ENCODE data around the gene LILRA5.
"Not testable (repeated sequence)": the region's sequence is repeated elsewhere in the genome, so short reads cannot be mapped to it uniquely, and the experiment has no call there.

LILRA5 gene

DNA sequence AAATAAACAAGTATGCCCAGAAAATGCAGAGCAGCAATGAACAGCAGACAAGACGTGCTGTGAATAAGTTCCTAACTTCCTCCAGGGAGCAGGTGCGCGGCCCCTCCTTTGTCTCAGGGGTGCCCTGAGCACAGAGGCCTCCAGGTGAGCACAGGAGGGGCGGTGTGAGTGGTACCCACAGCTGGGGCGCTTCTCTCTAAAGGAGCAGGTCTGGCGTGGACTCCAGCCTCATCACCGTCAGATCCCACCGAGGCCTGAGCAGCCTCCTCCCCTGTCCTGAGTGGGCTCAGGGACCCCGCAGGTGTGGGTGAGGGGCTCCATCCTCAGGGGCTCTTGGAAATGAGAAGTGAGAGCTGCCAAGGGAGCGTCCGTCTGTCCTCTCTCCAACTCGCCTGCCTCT, 3.2 kb downstream of the LILRA5 start:
- H3K9me3 ChIP-seq (ENCODE audit: control insufficient read depth, low read length) = no peaks in the 10 kb centered on the region
- H3K4me3 ChIP-seq (ENCODE audit: insufficient read depth, low read depth, low read length) = no peak overlapping the region
- H3K27me3 ChIP-seq (ENCODE audit: control insufficient read depth, insufficient read depth, low read length, poor library complexity, severe bottlenecking) = no peaks in the 10 kb centered on the region
- H3K27ac ChIP-seq (ENCODE audit: insufficient read depth, low read depth, low read length, poor library complexity, severe bottlenecking) = no peak overlapping the region
- WGBS, 2 experiments = 77 to 81% methylated on average over 12 of the region's 12 CpGs
- H3K4me1 ChIP-seq (ENCODE audit: control insufficient read depth, insufficient read depth, low read length) = no peaks in the 10 kb centered on the region
- H3K36me3 ChIP-seq (ENCODE audit: control insufficient read depth, insufficient read depth, low read length) = no peaks in the 10 kb centered on the region

DNA sequence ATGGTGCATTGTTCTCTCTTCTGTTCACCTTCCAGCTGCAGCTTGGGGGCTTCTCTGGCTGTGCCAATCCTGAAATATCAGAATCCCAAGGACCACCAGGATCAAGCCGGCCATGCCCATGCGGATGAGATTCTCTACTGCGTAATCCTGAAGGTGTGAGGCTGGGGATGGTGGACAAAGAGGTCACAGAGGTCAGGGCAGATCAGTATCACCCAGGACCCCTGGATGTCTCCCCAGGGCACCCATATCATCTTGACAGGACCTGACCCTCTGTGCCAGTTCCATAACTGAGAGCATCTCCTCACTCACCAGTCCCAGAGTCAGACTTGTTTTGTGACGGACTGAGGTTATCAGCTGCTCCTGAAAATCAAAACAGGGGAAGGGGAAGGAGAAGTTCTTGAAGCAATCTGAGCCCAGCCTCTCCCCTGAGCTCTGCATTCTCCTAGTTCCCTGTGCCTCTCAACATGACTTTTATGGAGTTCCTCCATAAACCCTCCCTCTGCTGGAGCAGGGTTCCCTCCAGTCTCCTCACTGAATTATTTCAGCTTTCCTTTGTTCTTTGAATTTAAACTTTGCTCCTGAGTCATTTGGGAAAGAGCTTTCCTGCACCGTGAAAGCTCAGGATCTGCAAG, 5.5 kb downstream of the LILRA5 start:
- Histone ChIP-seq H3K27me3 (ENCODE audit: control insufficient read depth, insufficient read depth, low read length, poor library complexity, severe bottlenecking) (no peaks in the 10 kb centered on the region), H3K27ac (ENCODE audit: insufficient read depth, low read depth, low read length, poor library complexity, severe bottlenecking) (no peak overlapping the region), H3K4me1 (ENCODE audit: control insufficient read depth, insufficient read depth, low read length) (no peaks in the 10 kb centered on the region), H3K9me3 (ENCODE audit: control insufficient read depth, low read length) (no peaks in the 10 kb centered on the region), H3K4me3 (ENCODE audit: insufficient read depth, low read depth, low read length) (no peak overlapping the region), H3K36me3 (ENCODE audit: control insufficient read depth, insufficient read depth, low read length) (no peaks in the 10 kb centered on the region)
- WGBS, 2 experiments = 86 to 90% methylated on average over 5 of the region's 5 CpGs

DNA sequence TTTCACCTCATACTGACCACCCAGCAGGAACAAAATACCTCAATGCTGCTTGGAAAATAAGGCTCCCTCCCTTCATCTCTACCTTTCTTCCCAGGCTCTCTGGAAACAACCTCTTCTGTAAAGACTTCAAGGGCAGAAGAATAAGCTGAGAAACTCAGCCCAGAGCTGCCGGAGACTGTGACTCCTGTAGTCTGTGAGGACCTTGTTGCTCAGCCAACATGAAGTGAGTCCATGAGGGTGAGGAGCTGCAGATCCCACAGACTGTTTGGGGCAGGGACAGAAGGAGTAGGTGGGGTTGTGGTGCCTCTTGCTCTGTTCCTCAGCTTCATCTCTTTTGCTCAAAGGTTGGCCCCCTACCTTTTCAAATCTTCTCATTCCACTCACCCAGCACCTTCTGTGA, 7.8 kb downstream of the LILRA5 start:
- no peak overlapping the region for H3K27ac ChIP-seq (ENCODE audit: insufficient read depth, low read depth, low read length, poor library complexity, severe bottlenecking)
- H3K27me3 ChIP-seq (ENCODE audit: control insufficient read depth, insufficient read depth, low read length, poor library complexity, severe bottlenecking) = no peaks in the 10 kb centered on the region
- no peaks in the 10 kb centered on the region for H3K4me1 ChIP-seq (ENCODE audit: control insufficient read depth, insufficient read depth, low read length)
- no peaks in the 10 kb centered on the region for H3K36me3 ChIP-seq (ENCODE audit: control insufficient read depth, insufficient read depth, low read length)
- H3K9me3 ChIP-seq (ENCODE audit: control insufficient read depth, low read length) = no peaks in the 10 kb centered on the region
- no peak overlapping the region for H3K4me3 ChIP-seq (ENCODE audit: insufficient read depth, low read depth, low read length)
- WGBS, 2 experiments = 83 to 90% methylated on average over 1 of the region's 1 CpG

DNA sequence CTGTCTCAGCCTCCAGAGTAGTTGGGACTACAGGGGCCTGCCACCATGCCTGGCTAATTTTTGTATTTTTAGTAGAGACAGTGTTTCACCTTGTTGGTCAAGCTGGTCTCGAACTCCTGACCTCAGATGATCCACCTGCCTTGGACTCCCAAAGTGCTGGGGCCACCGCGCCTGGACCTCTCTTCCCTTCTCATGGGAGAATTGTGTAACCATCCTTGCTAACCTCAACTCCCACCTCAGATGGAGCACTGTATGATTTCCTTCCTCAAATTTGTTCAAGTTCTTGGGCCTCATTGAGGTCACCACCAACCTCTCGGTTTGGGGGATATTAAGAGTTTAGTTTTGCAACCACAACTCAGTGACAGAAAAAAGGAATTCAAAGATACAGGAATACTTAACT, 10.7 kb downstream of the LILRA5 start:
- H3K27me3 ChIP-seq (ENCODE audit: control insufficient read depth, insufficient read depth, low read length, poor library complexity, severe bottlenecking) = peaks cover 14% of the 10 kb centered on the region
- H3K4me1 ChIP-seq (ENCODE audit: control insufficient read depth, insufficient read depth, low read length) = no peaks in the 10 kb centered on the region
- WGBS, 2 experiments = 77 to 85% methylated on average over 4 of the region's 4 CpGs
- H3K36me3 ChIP-seq (ENCODE audit: control insufficient read depth, insufficient read depth, low read length) = no peaks in the 10 kb centered on the region
- no peak overlapping the region for H3K4me3 ChIP-seq (ENCODE audit: insufficient read depth, low read depth, low read length)
- no peaks in the 10 kb centered on the region for H3K9me3 ChIP-seq (ENCODE audit: control insufficient read depth, low read length)
- no peak overlapping the region for H3K27ac ChIP-seq (ENCODE audit: insufficient read depth, low read depth, low read length, poor library complexity, severe bottlenecking)

DNA sequence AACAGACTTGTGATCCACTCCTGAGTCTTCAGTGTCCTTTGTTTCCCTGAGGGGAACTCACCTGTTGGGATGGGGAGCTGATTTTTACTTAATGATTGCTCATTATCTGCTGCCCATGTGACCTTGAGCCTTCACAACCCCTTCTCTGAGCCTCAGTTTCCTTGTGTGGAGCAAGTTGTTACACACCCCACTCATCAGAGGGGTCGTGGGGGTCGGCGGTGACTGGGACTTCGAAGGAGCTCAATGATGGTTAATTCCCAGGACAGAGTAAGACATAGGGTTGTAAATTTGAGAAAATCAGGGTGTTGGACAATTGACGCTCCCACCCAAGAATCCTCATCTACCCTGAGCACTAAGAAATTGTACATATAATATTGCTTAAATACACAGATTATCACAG, 13.5 kb downstream of the LILRA5 start:
- H3K4me3 ChIP-seq (ENCODE audit: insufficient read depth, low read depth, low read length) = no peak overlapping the region
- no peaks in the 10 kb centered on the region for H3K36me3 ChIP-seq (ENCODE audit: control insufficient read depth, insufficient read depth, low read length)
- peaks cover 14% of the 10 kb centered on the region for H3K27me3 ChIP-seq (ENCODE audit: control insufficient read depth, insufficient read depth, low read length, poor library complexity, severe bottlenecking)
- no peak overlapping the region for H3K27ac ChIP-seq (ENCODE audit: insufficient read depth, low read depth, low read length, poor library complexity, severe bottlenecking)
- H3K4me1 ChIP-seq (ENCODE audit: control insufficient read depth, insufficient read depth, low read length) = no peaks in the 10 kb centered on the region
- 89 to 90% methylated on average over 4 to 5 of the region's 5 CpGs for WGBS, 2 experiments
- no peaks in the 10 kb centered on the region for H3K9me3 ChIP-seq (ENCODE audit: control insufficient read depth, low read length)

DNA sequence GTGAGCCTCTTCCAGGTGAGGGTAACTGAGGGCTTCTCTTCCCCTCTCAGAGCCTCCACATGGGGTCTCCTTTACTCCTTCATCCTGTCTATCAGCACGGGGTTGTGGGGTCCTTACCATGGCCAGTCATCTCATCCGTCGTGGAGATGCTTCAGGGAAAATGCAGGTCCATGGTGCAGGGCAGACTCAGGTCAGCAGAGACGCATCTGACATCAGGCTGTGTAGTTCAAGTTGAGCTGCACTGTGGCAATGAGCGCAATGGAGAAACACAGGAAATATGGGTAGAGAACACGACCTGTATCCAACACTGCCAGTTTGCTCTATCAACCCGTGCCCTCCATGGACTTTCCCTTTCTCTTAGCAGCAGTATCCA, 13.9 kb downstream of the LILRA5 start:
- no peak overlapping the region for H3K27ac ChIP-seq (ENCODE audit: insufficient read depth, low read depth, low read length, poor library complexity, severe bottlenecking)
- H3K4me3 ChIP-seq (ENCODE audit: insufficient read depth, low read depth, low read length) = no peak overlapping the region
- H3K9me3 ChIP-seq (ENCODE audit: control insufficient read depth, low read length) = no peaks in the 10 kb centered on the region
- peaks cover 14% of the 10 kb centered on the region for H3K27me3 ChIP-seq (ENCODE audit: control insufficient read depth, insufficient read depth, low read length, poor library complexity, severe bottlenecking)
- H3K36me3 ChIP-seq (ENCODE audit: control insufficient read depth, insufficient read depth, low read length) = no peaks in the 10 kb centered on the region
- 62% methylated on average over 7 of the region's 7 CpGs for WGBS, 2 experiments
- H3K4me1 ChIP-seq (ENCODE audit: control insufficient read depth, insufficient read depth, low read length) = no peaks in the 10 kb centered on the region

DNA sequence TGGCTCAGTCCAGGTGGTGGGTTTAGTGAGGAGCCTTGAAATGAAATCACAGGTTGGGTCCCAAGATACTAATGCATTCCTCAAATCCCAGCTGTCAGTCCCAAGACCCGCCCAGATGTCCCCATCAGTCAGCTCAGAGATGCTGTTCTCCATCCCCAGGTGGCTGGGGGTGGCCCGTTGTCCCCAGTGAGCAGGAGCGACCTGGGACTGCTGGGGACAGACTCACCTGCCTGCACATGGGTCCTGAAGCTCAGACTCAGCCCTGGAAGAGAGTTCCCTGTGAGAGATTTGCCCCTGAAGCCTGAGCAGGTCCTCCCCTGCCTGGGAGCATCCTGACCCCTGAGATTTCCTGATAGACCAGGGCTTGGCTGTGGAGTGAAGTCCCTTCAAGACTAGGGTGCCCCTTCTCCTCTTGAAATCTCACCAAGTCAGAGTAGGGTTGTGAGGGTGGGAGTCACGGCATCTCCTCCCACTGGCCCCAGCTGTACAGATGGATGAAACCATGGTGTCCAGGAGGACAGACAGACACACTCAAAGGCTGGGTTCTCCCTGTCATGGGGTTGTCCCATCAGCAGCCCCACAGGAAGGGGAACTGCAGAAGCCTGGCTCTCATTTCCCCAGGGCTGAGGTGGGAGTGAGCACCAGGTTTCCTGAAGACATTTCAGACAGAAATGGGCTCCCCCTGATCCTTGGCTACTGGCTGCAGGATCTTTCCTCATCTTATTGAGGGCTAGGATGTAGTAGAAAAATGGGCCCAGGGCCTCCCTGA, 14.4 kb downstream of the LILRA5 start:
- no peak overlapping the region for H3K4me3 ChIP-seq (ENCODE audit: insufficient read depth, low read depth, low read length)
- no peak overlapping the region for H3K27ac ChIP-seq (ENCODE audit: insufficient read depth, low read depth, low read length, poor library complexity, severe bottlenecking)
- H3K36me3 ChIP-seq (ENCODE audit: control insufficient read depth, insufficient read depth, low read length) = no peaks in the 10 kb centered on the region
- no peaks in the 10 kb centered on the region for H3K4me1 ChIP-seq (ENCODE audit: control insufficient read depth, insufficient read depth, low read length)
- WGBS, 2 experiments = 67 to 71% methylated on average over 4 of the region's 4 CpGs
- H3K27me3 ChIP-seq (ENCODE audit: control insufficient read depth, insufficient read depth, low read length, poor library complexity, severe bottlenecking) = peaks cover 14% of the 10 kb centered on the region
- H3K9me3 ChIP-seq (ENCODE audit: control insufficient read depth, low read length) = no peaks in the 10 kb centered on the region

DNA sequence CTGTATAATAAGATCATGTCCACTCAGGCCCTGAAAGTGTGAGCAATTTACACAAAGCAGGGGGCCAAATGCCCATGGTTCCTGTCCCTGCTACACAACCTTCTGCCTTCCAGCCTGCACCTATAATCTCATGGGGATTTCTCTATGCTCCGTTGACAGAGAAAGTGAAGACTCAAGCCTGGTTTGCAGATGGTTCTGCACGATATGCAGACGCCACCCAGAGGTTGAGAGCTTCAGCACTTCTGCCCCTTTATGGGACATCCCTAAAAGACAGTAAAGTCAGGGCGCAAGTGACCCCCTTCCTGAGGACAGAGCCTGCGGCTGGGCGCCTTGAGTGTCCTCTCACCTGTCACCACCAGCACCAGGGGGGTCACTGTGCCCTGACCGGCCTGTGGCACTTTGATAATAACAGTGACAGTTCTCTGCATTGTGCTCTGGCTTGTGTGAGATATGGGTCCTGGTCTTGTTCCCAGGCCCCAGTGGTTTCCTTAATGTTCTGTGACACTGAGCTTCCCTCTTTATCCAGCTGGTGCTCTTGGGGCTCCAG, 15.1 kb downstream of the LILRA5 start:
- Histone ChIP-seq H3K27me3 (ENCODE audit: control insufficient read depth, insufficient read depth, low read length, poor library complexity, severe bottlenecking) (peaks cover 14% of the 10 kb centered on the region), H3K27ac (ENCODE audit: insufficient read depth, low read depth, low read length, poor library complexity, severe bottlenecking) (no peak overlapping the region), H3K9me3 (ENCODE audit: control insufficient read depth, low read length) (no peaks in the 10 kb centered on the region), H3K4me1 (ENCODE audit: control insufficient read depth, insufficient read depth, low read length) (no peaks in the 10 kb centered on the region), H3K36me3 (ENCODE audit: control insufficient read depth, insufficient read depth, low read length) (no peaks in the 10 kb centered on the region), H3K4me3 (ENCODE audit: insufficient read depth, low read depth, low read length) (no peak overlapping the region)
- WGBS, 2 experiments = 51 to 52% methylated on average over 7 of the region's 7 CpGs

DNA sequence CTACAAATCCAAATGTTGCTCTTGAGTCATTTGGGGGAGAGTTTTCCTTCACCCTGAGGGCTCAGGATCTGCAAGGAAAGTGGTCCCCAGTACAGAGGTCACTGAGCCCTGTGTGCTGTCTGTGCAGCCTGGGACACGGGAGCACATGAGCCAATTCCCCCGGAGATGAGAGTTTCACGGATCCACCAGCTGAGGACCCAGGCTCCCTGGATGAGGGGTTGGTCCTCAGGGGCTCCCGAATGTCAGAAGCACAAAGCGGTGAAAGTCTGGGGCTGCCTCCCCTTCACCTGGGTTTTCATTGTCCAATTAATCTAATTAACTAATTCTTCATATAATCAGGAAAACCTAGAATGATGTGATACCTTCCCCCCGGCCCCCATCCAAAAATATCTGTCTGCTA, 18.4 kb downstream of the LILRA5 start:
- H3K27ac ChIP-seq (ENCODE audit: insufficient read depth, low read depth, low read length, poor library complexity, severe bottlenecking) = no peak overlapping the region
- 87 to 89% methylated on average over 5 to 6 of the region's 6 CpGs for WGBS, 2 experiments

DNA sequence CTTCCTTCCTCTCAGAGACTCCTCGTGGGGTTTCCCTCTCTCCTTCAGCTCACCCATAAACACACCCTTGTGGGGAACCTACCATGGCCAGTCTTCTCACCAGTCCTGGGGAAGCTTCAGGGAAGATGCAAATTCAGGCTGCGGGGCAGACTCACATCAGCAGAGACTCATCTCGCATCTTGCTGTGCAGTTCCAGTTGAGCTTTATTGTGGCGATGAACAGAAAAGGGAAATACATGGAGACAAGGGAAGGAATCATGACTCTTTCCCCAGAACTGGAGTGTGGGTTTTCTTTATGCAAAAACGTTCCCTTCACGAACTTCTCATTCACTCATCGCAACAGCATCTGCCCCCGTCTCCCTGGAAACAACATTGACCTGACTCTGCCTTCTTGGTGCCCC, 23.8 kb downstream of the LILRA5 start:
- H3K4me1 ChIP-seq (ENCODE audit: control insufficient read depth, insufficient read depth, low read length); H3K4me3 ChIP-seq (ENCODE audit: insufficient read depth, low read depth, low read length); H3K27ac ChIP-seq (ENCODE audit: insufficient read depth, low read depth, low read length, poor library complexity, severe bottlenecking); H3K9me3 ChIP-seq (ENCODE audit: control insufficient read depth, low read length); H3K27me3 ChIP-seq (ENCODE audit: control insufficient read depth, insufficient read depth, low read length, poor library complexity, severe bottlenecking); H3K36me3 ChIP-seq (ENCODE audit: control insufficient read depth, insufficient read depth, low read length): not testable (repeated sequence)
- WGBS, 2 experiments = 50% methylated on average over 2 to 4 of the region's 8 CpGs

More for the DNA sequence above, 18.4 kb downstream of the LILRA5 start:
- peaks cover 14% of the 10 kb centered on the region for H3K27me3 ChIP-seq (ENCODE audit: control insufficient read depth, insufficient read depth, low read length, poor library complexity, severe bottlenecking)
- H3K9me3 ChIP-seq (ENCODE audit: control insufficient read depth, low read length) = no peaks in the 10 kb centered on the region
- H3K4me1 ChIP-seq (ENCODE audit: control insufficient read depth, insufficient read depth, low read length) = no peaks in the 10 kb centered on the region
- no peak overlapping the region for H3K4me3 ChIP-seq (ENCODE audit: insufficient read depth, low read depth, low read length)
- no peaks in the 10 kb centered on the region for H3K36me3 ChIP-seq (ENCODE audit: control insufficient read depth, insufficient read depth, low read length)
